Loucy (cell line): ENCODE measurements around the gene ENO1.
A peak's percentile ranks its signal among the peaks of the same experiment; 100 is the strongest.

Experiments used
- H2AFZ ChIP-seq: fragments of 200-600 bp; sonication (generic); 2 replicates; pipeline ENCODE4 v1.6.0; 2016; ENCODE audit warnings: antibody characterized with exemption, mild to moderate bottlenecking, low read length, moderate library complexity
- H3F3A ChIP-seq: fragments of 200-600 bp; 2 replicates; pipeline ENCODE4 v1.6.0; 2016; ENCODE audit warnings: antibody characterized with exemption, low read depth, mild to moderate bottlenecking
- H3K27me3 ChIP-seq: fragments of 200-600 bp; sonication (generic); 2 replicates; pipeline ENCODE4 v1.6.1; 2014; ENCODE audit warnings: low read length, mild to moderate bottlenecking; ENCODE audit not compliant: insufficient read depth, poor library complexity, severe bottlenecking
- H3K36me3 ChIP-seq: fragments of 200-600 bp; sonication (generic); 2 replicates; pipeline ENCODE4 v1.6.1; 2016; ENCODE audit warnings: low read length; ENCODE audit not compliant: insufficient read depth
- H3K4me1 ChIP-seq: fragments of 200-600 bp; sonication (generic); 2 replicates; pipeline ENCODE4 v1.5.1; 2014; ENCODE audit warnings: low read length, mild to moderate bottlenecking; ENCODE audit not compliant: insufficient read depth, poor library complexity, severe bottlenecking
- H3K4me2 ChIP-seq: fragments of 200-600 bp; sonication (generic); 2 replicates; pipeline ENCODE4 v1.6.0; 2014; ENCODE audit warnings: antibody characterized with exemption, low read length, low read depth, mild to moderate bottlenecking; ENCODE audit not compliant: poor library complexity, severe bottlenecking
- H3K4me3 ChIP-seq: fragments of 200-600 bp; sonication (generic); 2 replicates; pipeline ENCODE4 v1.5.1; 2014; ENCODE audit warnings: low read length, mild to moderate bottlenecking, mixed read lengths; ENCODE audit not compliant: poor library complexity, severe bottlenecking
- H3K79me2 ChIP-seq: fragments of 200-600 bp; sonication (generic); 2 replicates; pipeline ENCODE4 v1.6.1; 2014; ENCODE audit warnings: low read length; ENCODE audit not compliant: insufficient read depth
- H3K9ac ChIP-seq: fragments of 200-600 bp; sonication (generic); 2 replicates; pipeline ENCODE4 v1.6.0; 2014; ENCODE audit warnings: mild to moderate bottlenecking, low read depth, low read length, moderate library complexity; ENCODE audit not compliant: poor library complexity, severe bottlenecking
- H3K9me2 ChIP-seq: fragments of 200-600 bp; sonication (generic); replicated peaks from 2 replicates; pipeline ENCODE4 v1.6.1; 2016; ENCODE audit warnings: low read depth, low read length, mixed read lengths
- H3K9me3 ChIP-seq: fragments of 200-600 bp; sonication (generic); 2 replicates; pipeline ENCODE4 v1.6.1; 2014; ENCODE audit warnings: mild to moderate bottlenecking, antibody characterized with exemption, low read length, low read depth; ENCODE audit not compliant: insufficient read depth
- H4K20me1 ChIP-seq: fragments of 200-600 bp; sonication (generic); 2 replicates; pipeline ENCODE4 v1.6.0; 2014; ENCODE audit warnings: antibody characterized with exemption, low read length, mild to moderate bottlenecking; ENCODE audit not compliant: insufficient read depth, poor library complexity, severe bottlenecking
- CTCF ChIP-seq: fragments of 200-600 bp; sonication (generic); conservative IDR thresholded peaks from 2 replicates; pipeline ENCODE4 v1.5.1; 2014; ENCODE audit warnings: mild to moderate bottlenecking, antibody characterized with exemption, low read length
- EZH2phosphoT487 ChIP-seq: fragments of 200-600 bp; IDR thresholded peaks from 2 replicates; pipeline ENCODE4 v1.6.1; 2018; ENCODE audit warnings: antibody characterized with exemption, mild to moderate bottlenecking, moderate library complexity, borderline replicate concordance

ENO1 gene

GRCh38 chr1:8816264-8816663, 62.2 kb downstream of the ENO1 start:
- H3F3A ChIP-seq, result peaks cover 5% of the 10 kb centered on the region; the same call in 1 of the 2 replicates
- peaks cover 45% of the 10 kb centered on the region for H3K4me1 ChIP-seq
- no peak overlapping the region for H2AFZ ChIP-seq

GRCh38 chr1:8815582-8816151, 62.8 kb downstream of the ENO1 start:
- peaks cover 48% of the 10 kb centered on the region for H4K20me1 ChIP-seq
- peak overlapping the region; percentile 86 for H3K4me2 ChIP-seq
- peak overlapping the region; percentile 95 for H3K9ac ChIP-seq
- peaks cover 3% of the 10 kb centered on the region for H3K27me3 ChIP-seq
- no peak overlapping the region for H2AFZ ChIP-seq
- H3K4me3 ChIP-seq, result peak overlapping the region; percentile 99
- TF ChIP-seq EZH2phosphoT487 (no peak), CTCF (no peak)
- no peaks in the 10 kb centered on the region for H3K9me3 ChIP-seq
- peaks cover 5% of the 10 kb centered on the region; the same call in 1 of the 2 replicates for H3F3A ChIP-seq
- H3K4me1 ChIP-seq, result peaks cover 48% of the 10 kb centered on the region
- no peaks in the 10 kb centered on the region for H3K9me2 ChIP-seq
- peaks cover 67% of the 10 kb centered on the region for H3K79me2 ChIP-seq
- H3K36me3 ChIP-seq, result no peaks in the 10 kb centered on the region

More at GRCh38 chr1:8816264-8816663, 62.2 kb downstream of the ENO1 start:
- Histone ChIP-seq H3K9me3 (no peaks in the 10 kb centered on the region), H3K27me3 (peaks cover 3% of the 10 kb centered on the region), H3K9ac (peak overlapping the region; percentile 95), H4K20me1 (peaks cover 48% of the 10 kb centered on the region), H3K9me2 (no peaks in the 10 kb centered on the region), H3K79me2 (peaks cover 61% of the 10 kb centered on the region), H3K36me3 (no peaks in the 10 kb centered on the region), H3K4me2 (peak overlapping the region; percentile 86), H3K4me3 (peak overlapping the region; percentile 99)
- TF ChIP-seq CTCF (no peak), EZH2phosphoT487 (no peak)

- Histone ChIP-seq H3K9me2 (no peaks in the 10 kb centered on the region), H3K4me1 (peaks cover 48% of the 10 kb centered on the region), H3K9ac (peak overlapping the region; percentile 95), H3K27me3 (peaks cover 3% of the 10 kb centered on the region), H3K9me3 (no peaks in the 10 kb centered on the region), H3K4me3 (peak overlapping the region; percentile 99), H3K36me3 (no peaks in the 10 kb centered on the region), H2AFZ (no peak overlapping the region), H3K4me2 (peak overlapping the region; percentile 86), H3K79me2 (peaks cover 74% of the 10 kb centered on the region), H4K20me1 (peaks cover 48% of the 10 kb centered on the region), H3F3A (peaks cover 5% of the 10 kb centered on the region; the same call in 1 of the 2 replicates)
- no peak for TF ChIP-seq EZH2phosphoT487
- peak; percentile 61 for TF ChIP-seq CTCF
These were observed 63.6 kb downstream of the ENO1 start for GRCh38 chr1:8814865-8815264.
